K562 (cell line): Measurements from ENCODE around the gene ITGAE. TPM values are rescaled to one million over a fixed set of nuclear protein-coding genes. Genes with fewer than 3 reads are reported as not detected.
A peak's percentile ranks its signal among the peaks of the same experiment; 100 is the strongest.

Experiments used
- CREB1 ChIP-seq, 2 experiments: sonication (generic) in 1 of 2; formaldehyde crosslinking in 1 of 2; IDR thresholded peaks; 2 replicates each; pipeline versions ENCODE4 v1.6.1 to v1.8.0; 2012 to 2022; ENCODE audit warnings: inconsistent platforms in 1 of 2, mild to moderate bottlenecking in 1 of 2, missing genetic modification reagents in 1 of 2, moderate library complexity in 1 of 2
- E2F1 ChIP-seq: sonication (generic); formaldehyde crosslinking; IDR thresholded peaks from 2 replicates; pipeline ENCODE4 v1.8.1; 2023; ENCODE audit warnings: mild to moderate bottlenecking, missing genetic modification reagents, moderate library complexity
- E2F6 ChIP-seq, 2 experiments: IDR thresholded peaks; 2 replicates each; pipeline ENCODE4 v1.6.1; 2011; ENCODE audit warnings: borderline replicate concordance in 1 of 2, control low read depth in 1 of 2, low read depth in 1 of 2, low read length in 1 of 2, mild to moderate bottlenecking in 1 of 2, mixed read lengths in 1 of 2, moderate library complexity in 1 of 2; ENCODE audit not compliant: insufficient read depth in 1 of 2, insufficient read length in 1 of 2, poor library complexity in 1 of 2, severe bottlenecking in 1 of 2; ENCODE audit errors: extremely low read depth in 1 of 2
- GATAD2A ChIP-seq: fragments of 450-650 bp; IDR thresholded peaks from 2 replicates; pipeline ENCODE4 v1.6.1; 2017
- KAT7 ChIP-seq: sonication (generic); formaldehyde crosslinking; IDR thresholded peaks from 2 replicates; pipeline ENCODE4 v1.8.0; 2022; ENCODE audit warnings: missing genetic modification reagents, mild to moderate bottlenecking, borderline replicate concordance
- KDM4B ChIP-seq, 2 experiments: fragments of 450-650 bp in 1 of 2; sonication (generic) in 1 of 2; IDR thresholded peaks; 2 replicates each; pipeline ENCODE4 v1.6.1; 2016 to 2017; ENCODE audit warnings: borderline replicate concordance in 2 of 2, antibody characterized with exemption in 1 of 2, low read depth in 1 of 2, mild to moderate bottlenecking in 1 of 2
- MAFG ChIP-seq: fragments of 450-650 bp; conservative IDR thresholded peaks from 2 replicates; pipeline ENCODE4 v1.6.1; 2016; ENCODE audit warnings: missing genetic modification characterization, missing compliant biosample characterization
- MAFK ChIP-seq: IDR thresholded peaks from 2 replicates; pipeline ENCODE4 v1.6.1; 2011; ENCODE audit warnings: low read length, improper control_type of control experiment
- NFE2 ChIP-seq: IDR thresholded peaks from 2 replicates; pipeline ENCODE4 v1.6.1; 2014; ENCODE audit warnings: antibody characterized with exemption, low read depth
- SIX5 ChIP-seq, 2 experiments: IDR thresholded peaks; 2 replicates each; pipeline ENCODE4 v1.6.1; 2011; ENCODE audit warnings: low read length in 2 of 2, borderline replicate concordance in 1 of 2, low read depth in 1 of 2, mild to moderate bottlenecking in 1 of 2, moderate library complexity in 1 of 2; ENCODE audit not compliant: insufficient read depth in 1 of 2
- polyA plus RNA-seq, 8 experiments: library from polyadenylated mRNA; depleted of rRNA in 4 of 8; stranded (reverse) in 5 of 8; unstranded in 3 of 8; fragments of >200 nt; fragmentation: Nextera tagmentation in 2 of 8; fragmentation: Illumina TruSeq in 1 of 8; extraction: Ambion mirVana in 2 of 8; extraction: Trizol in 1 of 8; gene quantifications; 2 replicates each; pipeline versions ENCODE4 v1.2.1 to v1.2.3, GENCODE V29; 2011 to 2014; ENCODE audit warnings: inconsistent platforms in 1 of 8, missing spikeins in 1 of 8
- total RNA-seq, 7 experiments: library from RNA; depleted of rRNA in 6 of 7; stranded (reverse); fragments of >200 nt in 6 of 7; fragmentation: Illumina TruSeq in 2 of 7; extraction: Trizol in 2 of 7; gene quantifications; 2 replicates each; pipeline versions ENCODE4 v1.2.1 to v1.2.3, GENCODE V29; 2011 to 2021; ENCODE audit warnings: low replicate concordance in 1 of 7
- TF ChIP-seq, protein P1 (sequence below): fragments of 450-650 bp; IDR thresholded peaks from 2 replicates; pipeline ENCODE4 v1.6.1; 2016; ENCODE audit warnings: mild to moderate bottlenecking

ITGAE gene
- total and polyA plus RNA-seq, 9 of the 15 experiments (the other 6 are each of a cell fraction or from before 2014, with no cell fraction given), result 14.8 to 160 (median 27.0) TPM

GRCh38 chr17:3845621-3846436 lies 44.8 kb upstream of the ITGAE start, which contains the start of gene NCBP3 (continued):
- TF ChIP-seq KAT7 (peak; percentile 45; the same call in 1 of the 2 replicates), KDM4B (IDR thresholded peaks at IDR 0.05; ENCODE audit: borderline replicate concordance in 2 of 2, low read depth in 1 of 2) (peak in 1 of 2 experiments; percentile 65; a peak in 1 of 4 replicates), SIX5 (IDR thresholded peaks at IDR 0.05; ENCODE audit: borderline replicate concordance in 1 of 2, insufficient read depth in 1 of 2, low read depth in 1 of 2, low read length in 2 of 2) (no peak), CREB1 (IDR thresholded peaks at IDR 0.05) (0 out of 2 replicates have a peak, but pooled peaks have one; percentile 13), CREB1 (CRISPR knock-in tag; IDR thresholded peaks at IDR 0.05) (peak; percentile 58; the same call in 1 of the 2 replicates), MAFG (tag) (no peak), NFE2 (no peak), E2F6 (IDR thresholded peaks at IDR 0.05; ENCODE audit: borderline replicate concordance in 1 of 2, extremely low read depth in 1 of 2, insufficient read depth in 1 of 2, insufficient read length in 1 of 2, low read depth in 1 of 2, low read length in 1 of 2, poor library complexity in 1 of 2, severe bottlenecking in 1 of 2) (peak in 1 of 2 experiments; percentile 16), E2F1 (CRISPR knock-in tag) (peak; percentile 90), GATAD2A (peak; percentile 44; the same call in 1 of the 2 replicates), MAFK (0 out of 2 replicates have a peak, but pooled peaks have one; percentile 13)
- TF ChIP-seq, protein P1, sequence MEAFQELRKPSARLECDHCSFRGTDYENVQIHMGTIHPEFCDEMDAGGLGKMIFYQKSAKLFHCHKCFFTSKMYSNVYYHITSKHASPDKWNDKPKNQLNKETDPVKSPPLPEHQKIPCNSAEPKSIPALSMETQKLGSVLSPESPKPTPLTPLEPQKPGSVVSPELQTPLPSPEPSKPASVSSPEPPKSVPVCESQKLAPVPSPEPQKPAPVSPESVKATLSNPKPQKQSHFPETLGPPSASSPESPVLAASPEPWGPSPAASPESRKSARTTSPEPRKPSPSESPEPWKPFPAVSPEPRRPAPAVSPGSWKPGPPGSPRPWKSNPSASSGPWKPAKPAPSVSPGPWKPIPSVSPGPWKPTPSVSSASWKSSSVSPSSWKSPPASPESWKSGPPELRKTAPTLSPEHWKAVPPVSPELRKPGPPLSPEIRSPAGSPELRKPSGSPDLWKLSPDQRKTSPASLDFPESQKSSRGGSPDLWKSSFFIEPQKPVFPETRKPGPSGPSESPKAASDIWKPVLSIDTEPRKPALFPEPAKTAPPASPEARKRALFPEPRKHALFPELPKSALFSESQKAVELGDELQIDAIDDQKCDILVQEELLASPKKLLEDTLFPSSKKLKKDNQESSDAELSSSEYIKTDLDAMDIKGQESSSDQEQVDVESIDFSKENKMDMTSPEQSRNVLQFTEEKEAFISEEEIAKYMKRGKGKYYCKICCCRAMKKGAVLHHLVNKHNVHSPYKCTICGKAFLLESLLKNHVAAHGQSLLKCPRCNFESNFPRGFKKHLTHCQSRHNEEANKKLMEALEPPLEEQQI, result no peak
